ENCODE measurements around the gene REXO5. TPM values are rescaled to one million over a fixed set of nuclear protein-coding genes. Genes with fewer than 3 reads are reported as not detected.

The REXO5 gene
- total and polyA plus RNA-seq, 10 of the 15 experiments (the other 5 are each of a cell fraction or from before 2014, with no cell fraction given), result 3.8 to 15.5 (median 10.1) TPM

DNA sequence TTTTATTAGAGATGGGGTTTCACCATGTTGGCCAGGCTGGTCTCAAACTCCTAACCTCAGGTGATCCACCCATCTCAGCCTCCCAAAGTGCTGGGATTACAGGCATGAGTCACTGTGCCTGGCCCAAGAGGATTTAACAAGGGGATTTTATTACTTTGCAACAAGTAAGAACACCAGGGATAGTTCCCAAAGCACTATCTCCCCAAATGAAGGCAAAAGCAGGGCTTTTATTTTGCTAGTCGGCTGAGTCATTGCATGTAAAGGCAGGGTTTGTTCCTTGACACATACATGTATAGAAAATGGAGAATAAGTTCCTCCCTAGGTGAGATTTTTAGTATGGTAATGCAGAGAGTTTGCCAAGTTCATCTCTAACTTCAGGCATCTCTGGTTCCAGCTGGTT lies 24.0 kb downstream of the REXO5 start (continued):
- TF ChIP-seq, protein P1, sequence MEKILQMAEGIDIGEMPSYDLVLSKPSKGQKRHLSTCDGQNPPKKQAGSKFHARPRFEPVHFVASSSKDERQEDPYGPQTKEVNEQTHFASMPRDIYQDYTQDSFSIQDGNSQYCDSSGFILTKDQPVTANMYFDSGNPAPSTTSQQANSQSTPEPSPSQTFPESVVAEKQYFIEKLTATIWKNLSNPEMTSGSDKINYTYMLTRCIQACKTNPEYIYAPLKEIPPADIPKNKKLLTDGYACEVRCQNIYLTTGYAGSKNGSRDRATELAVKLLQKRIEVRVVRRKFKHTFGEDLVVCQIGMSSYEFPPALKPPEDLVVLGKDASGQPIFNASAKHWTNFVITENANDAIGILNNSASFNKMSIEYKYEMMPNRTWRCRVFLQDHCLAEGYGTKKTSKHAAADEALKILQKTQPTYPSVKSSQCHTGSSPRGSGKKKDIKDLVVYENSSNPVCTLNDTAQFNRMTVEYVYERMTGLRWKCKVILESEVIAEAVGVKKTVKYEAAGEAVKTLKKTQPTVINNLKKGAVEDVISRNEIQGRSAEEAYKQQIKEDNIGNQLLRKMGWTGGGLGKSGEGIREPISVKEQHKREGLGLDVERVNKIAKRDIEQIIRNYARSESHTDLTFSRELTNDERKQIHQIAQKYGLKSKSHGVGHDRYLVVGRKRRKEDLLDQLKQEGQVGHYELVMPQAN (conservative IDR thresholded peaks at IDR 0.05), result no peak
- TF ChIP-seq BRCA1 (IDR thresholded peaks at IDR 0.05; ENCODE audit: low read depth, low read length) (no peak), RB1 (IDR thresholded peaks at IDR 0.05; ENCODE audit: borderline replicate concordance) (no peak), MTA2 (IDR thresholded peaks at IDR 0.05; ENCODE audit: low read depth) (no peak)
- TF ChIP-seq, protein P2, sequence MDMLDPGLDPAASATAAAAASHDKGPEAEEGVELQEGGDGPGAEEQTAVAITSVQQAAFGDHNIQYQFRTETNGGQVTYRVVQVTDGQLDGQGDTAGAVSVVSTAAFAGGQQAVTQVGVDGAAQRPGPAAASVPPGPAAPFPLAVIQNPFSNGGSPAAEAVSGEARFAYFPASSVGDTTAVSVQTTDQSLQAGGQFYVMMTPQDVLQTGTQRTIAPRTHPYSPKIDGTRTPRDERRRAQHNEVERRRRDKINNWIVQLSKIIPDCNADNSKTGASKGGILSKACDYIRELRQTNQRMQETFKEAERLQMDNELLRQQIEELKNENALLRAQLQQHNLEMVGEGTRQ (IDR thresholded peaks at IDR 0.05; ENCODE audit: borderline replicate concordance, low read depth, low read length), result no peak

DNA sequence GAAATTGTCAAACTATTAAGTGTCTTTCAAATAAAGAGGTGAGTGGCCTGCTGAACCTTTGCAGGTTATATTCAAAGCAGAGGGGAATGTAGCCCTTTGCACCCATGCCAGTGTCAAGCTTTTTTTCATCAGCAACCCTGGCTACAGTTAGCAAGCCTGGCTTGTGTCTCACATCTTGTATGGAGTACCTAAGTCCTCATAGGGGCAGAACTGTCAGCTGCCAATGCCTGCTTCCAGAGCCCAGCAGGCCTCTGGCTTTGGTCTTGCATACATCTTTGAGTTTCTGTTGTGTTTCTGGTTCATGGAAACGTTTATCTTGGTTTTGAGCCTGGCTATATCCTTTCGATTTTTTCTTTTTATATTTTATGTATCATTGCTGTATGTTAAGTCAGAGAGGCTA lies 26.8 kb downstream of the REXO5 start:
- in situ Hi-C loops (cut with MboI) (no loop called here), intact Hi-C loops (cut with micrococcal nuclease; ENCODE audit: unreplicated experiment) (no loop called here)
- ChIA-PET CTCF (interaction anchor here (1.0 to 1.2 kb wide), 2 partner anchors 11 to 21 kb away, joined by 3 to 4 read pairs; no protein-coding TSS in a partner anchor), POLR2A (no interaction called here), SMC1A (ENCODE audit: uncharacterized antibody, unreplicated experiment) (interaction anchor here (0.9 to 2.4 kb wide), 3 partner anchors 17 to 42 kb away, joined by 3 to 6 read pairs (median 4); no protein-coding TSS in a partner anchor), RAD21 (ENCODE audit: unreplicated experiment) (no interaction called here)
- ATAC-seq, result no peak
- Histone ChIP-seq H3K4me1 (ENCODE audit: control insufficient read depth, insufficient read depth, low read length) (no peaks in the 10 kb centered on the region), H3K27me3 (replicated peaks in 1 of 2; ENCODE audit: control insufficient read depth in 2 of 2, insufficient read depth in 2 of 2, low read length in 1 of 2) (no peaks in the 10 kb centered on the region), H2AFZ (ENCODE audit: control insufficient read depth, low read depth, low read length) (no peak overlapping the region), H3K4me2 (ENCODE audit: control insufficient read depth, insufficient read depth) (no peak overlapping the region), H3K9ac (ENCODE audit: control insufficient read depth, insufficient read depth, low read length) (no peak overlapping the region), H3K27ac (ENCODE audit: control insufficient read depth, insufficient read depth) (no peak overlapping the region), H3K36me3 (ENCODE audit: control insufficient read depth in 2 of 2, insufficient read depth in 2 of 2, low read length in 1 of 2) (peaks cover 0 to 2% of the 10 kb centered on the region in 2 experiments; a peak in 1 of 4 replicates), H3K79me2 (ENCODE audit: control insufficient read depth, insufficient read depth, low read length) (no peaks in the 10 kb centered on the region), H3K9me3 (replicated peaks; ENCODE audit: control insufficient read depth, insufficient read depth, low read length) (no peaks in the 10 kb centered on the region; the same call in 2 of the 3 replicates), H4K20me1 (ENCODE audit: control insufficient read depth, insufficient read depth) (no peaks in the 10 kb centered on the region), H3K4me3 (no peak overlapping the region)
- 89% methylated on average over 2 of the region's 2 CpGs for WGBS (ENCODE audit: insufficient coverage, insufficient replicate concordance, low lambda C conversion rate, missing lambda C conversion rate)
- DNase-seq (ENCODE audit: low read depth, low spot score), result no peak
- BruUV-seq (replicated peaks), result no TSS peak
- no peak for FAIRE-seq
- TF ChIP-seq CEBPB (IDR thresholded peaks at IDR 0.05; ENCODE audit: borderline replicate concordance in 1 of 2, low read depth in 2 of 2, low read length in 2 of 2), result no peak
- no peak for TF ChIP-seq SIX5 (IDR thresholded peaks at IDR 0.05; ENCODE audit: low read depth, low read length, severe bottlenecking)
- no peak for TF ChIP-seq CHD1 (IDR thresholded peaks at IDR 0.05; ENCODE audit: low read depth, low read length)
- TF ChIP-seq CREM (IDR thresholded peaks at IDR 0.05; ENCODE audit: low read depth), result no peak
- no peak for TF ChIP-seq IKZF2 (IDR thresholded peaks at IDR 0.05)
- no peak for TF ChIP-seq EZH2 (IDR thresholded peaks at IDR 0.05; ENCODE audit: borderline replicate concordance, control insufficient read depth, low read depth, low read length)
- no peak for TF ChIP-seq BHLHE40 (IDR thresholded peaks at IDR 0.05; ENCODE audit: borderline replicate concordance in 1 of 2, low read depth in 2 of 2, low read length in 1 of 2)
- no peak for TF ChIP-seq FOXM1 (IDR thresholded peaks at IDR 0.05; ENCODE audit: low read depth, low read length)
- no peak for TF ChIP-seq KDM1A (IDR thresholded peaks at IDR 0.05; ENCODE audit: borderline replicate concordance)
- no peak for TF ChIP-seq SPI1 (IDR thresholded peaks at IDR 0.05; ENCODE audit: borderline replicate concordance, insufficient read depth, low read depth, low read length)
- no peak for TF ChIP-seq NFXL1 (IDR thresholded peaks at IDR 0.05; ENCODE audit: borderline replicate concordance)
- TF ChIP-seq NR2F1 (conservative IDR thresholded peaks at IDR 0.05), result no peak
